Measurements from ENCODE around the gene TBC1D22A.

Gene TBC1D22A

DNA sequence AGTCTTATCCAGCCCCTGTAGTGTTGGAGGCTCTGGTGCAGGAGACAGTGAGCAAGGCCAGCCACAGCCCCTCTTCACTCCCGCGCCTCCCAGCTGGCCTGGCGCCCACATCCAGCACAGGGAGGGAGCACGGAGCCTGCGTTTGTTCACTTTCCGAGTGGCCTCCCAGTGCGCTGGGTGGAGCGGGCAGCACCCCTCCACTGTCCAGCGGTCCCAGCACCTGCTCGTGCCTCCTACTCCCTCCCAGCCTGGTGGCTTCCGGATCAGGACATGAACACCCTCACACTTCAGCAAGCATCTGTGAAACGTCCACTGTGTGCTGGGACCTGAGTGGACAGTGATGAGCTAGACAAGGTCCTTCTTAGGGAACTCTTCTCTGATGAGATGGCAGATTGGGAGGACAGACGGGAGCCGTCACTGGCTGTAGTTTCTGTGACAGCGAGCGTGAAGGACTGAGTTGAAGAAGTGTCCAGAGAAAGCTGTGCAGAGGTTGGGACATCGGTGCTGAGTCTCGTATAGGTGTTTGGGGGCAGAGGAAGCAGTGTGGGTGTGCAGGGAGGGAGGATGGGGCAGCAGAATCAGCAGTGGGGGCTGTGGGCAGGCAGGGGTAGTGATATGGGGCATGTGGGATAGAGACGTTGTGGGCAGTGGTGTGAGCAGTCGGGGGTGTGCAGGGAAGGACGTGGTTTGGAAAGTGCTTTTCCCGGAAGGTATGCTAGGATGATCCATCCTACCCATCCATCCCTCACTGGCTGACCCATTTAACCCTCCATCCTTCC is 256.8 kb downstream of the TBC1D22A start:
- Histone ChIP-seq H3K4me3 (ENCODE audit: low read length) (no peak overlapping the region), H3K56ac (ENCODE audit: low read length) (no peak overlapping the region), H2BK5ac (ENCODE audit: low read length) (no peak overlapping the region), H3K4me1 (ENCODE audit: control insufficient read depth, low read depth, low read length) (no peaks in the 10 kb centered on the region), H2BK15ac (replicated peaks; ENCODE audit: low read depth) (no peak overlapping the region), H4K5ac (ENCODE audit: low read length) (no peak overlapping the region), H3K4ac (ENCODE audit: low read depth, low read length) (no peak overlapping the region), H3K4me2 (ENCODE audit: low read length) (no peak overlapping the region), H3K9ac (ENCODE audit: low read length) (no peak overlapping the region), H3K79me2 (ENCODE audit: control insufficient read depth, insufficient read depth, low read length) (no peaks in the 10 kb centered on the region), H3K18ac (ENCODE audit: low read length) (no peak overlapping the region), H3K36me3 (ENCODE audit: control insufficient read depth, insufficient read depth, low read length) (no peaks in the 10 kb centered on the region), H3K27me3 (ENCODE audit: insufficient read depth, low read length, poor library complexity) (no peaks in the 10 kb centered on the region), H2BK120ac (ENCODE audit: low read depth, low read length) (no peak overlapping the region), H2AK5ac (ENCODE audit: low read length) (no peak overlapping the region), H3K79me1 (ENCODE audit: low read length) (no peaks in the 10 kb centered on the region), H3K23ac (ENCODE audit: low read length) (no peak overlapping the region), H4K8ac (ENCODE audit: low read depth, low read length) (no peak overlapping the region), H3K27ac (ENCODE audit: low read depth, low read length) (no peak overlapping the region)
- no peak for DNase-seq
- no CpG with 5 or more reads among the region's 22 CpGs for WGBS (ENCODE audit: extremely low coverage, insufficient coverage, low lambda C conversion rate)

GRCh38 chr22:47020166-47020565 is 257.7 kb downstream of the TBC1D22A start:
- Histone ChIP-seq H3K23ac (ENCODE audit: low read length) (no peak overlapping the region), H3K4me2 (ENCODE audit: low read length) (no peak overlapping the region), H2BK5ac (ENCODE audit: low read length) (no peak overlapping the region)

DNA sequence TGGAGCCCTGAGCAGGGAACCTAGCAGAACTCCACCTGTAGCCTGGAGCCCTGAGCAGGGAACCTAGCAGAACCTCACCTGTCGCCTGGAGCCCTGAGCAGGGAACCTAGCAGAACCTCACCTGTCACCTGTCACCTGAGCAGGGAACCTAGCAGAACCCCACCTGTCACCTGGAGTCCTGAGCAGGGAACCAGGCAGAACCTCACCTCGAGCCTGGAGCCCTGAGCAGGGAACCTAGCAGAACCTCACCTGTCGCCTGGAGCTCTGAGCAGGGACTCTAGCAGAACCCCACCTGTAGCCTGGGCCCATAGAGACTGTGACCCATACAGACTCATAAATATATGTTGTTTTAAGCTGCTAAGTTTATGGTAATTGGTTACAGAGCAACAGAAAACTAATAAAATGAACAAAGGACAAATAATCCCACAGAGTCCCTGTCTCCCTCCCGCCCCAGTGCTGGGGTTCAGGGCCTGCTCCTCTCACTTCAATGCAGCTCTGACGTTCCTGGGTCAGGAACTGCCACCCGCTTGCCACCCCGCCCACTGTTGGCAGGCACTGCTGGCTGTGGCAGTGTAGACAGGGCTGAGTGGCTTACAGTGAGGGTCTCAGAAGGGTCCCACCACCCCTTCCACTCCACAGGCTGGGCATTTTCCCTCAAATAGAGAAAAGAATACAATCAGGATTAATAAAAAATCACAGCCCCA is 259.1 kb downstream of the TBC1D22A start:
- Histone ChIP-seq H4K5ac (ENCODE audit: low read length) (no peak overlapping the region), H3K4ac (ENCODE audit: low read depth, low read length) (no peak overlapping the region), H3K18ac (ENCODE audit: low read length) (no peak overlapping the region), H3K79me2 (ENCODE audit: control insufficient read depth, insufficient read depth, low read length) (no peaks in the 10 kb centered on the region), H3K27me3 (ENCODE audit: insufficient read depth, low read length, poor library complexity) (no peaks in the 10 kb centered on the region), H4K8ac (ENCODE audit: low read depth, low read length) (no peak overlapping the region), H2BK15ac (replicated peaks; ENCODE audit: low read depth) (no peak overlapping the region), H3K79me1 (ENCODE audit: low read length) (no peaks in the 10 kb centered on the region), H3K9ac (ENCODE audit: low read length) (no peak overlapping the region), H2BK5ac (ENCODE audit: low read length) (no peak overlapping the region), H3K56ac (ENCODE audit: low read length) (no peak overlapping the region), H3K27ac (ENCODE audit: low read depth, low read length) (no peak overlapping the region), H3K4me2 (ENCODE audit: low read length) (no peak overlapping the region), H2BK120ac (ENCODE audit: low read depth, low read length) (no peak overlapping the region), H3K4me1 (ENCODE audit: control insufficient read depth, low read depth, low read length) (no peaks in the 10 kb centered on the region), H2AK5ac (ENCODE audit: low read length) (no peak overlapping the region), H3K36me3 (ENCODE audit: control insufficient read depth, insufficient read depth, low read length) (no peaks in the 10 kb centered on the region), H3K4me3 (ENCODE audit: low read length) (no peak overlapping the region), H3K23ac (ENCODE audit: low read length) (no peak overlapping the region)
- DNase-seq: no peak
- no CpG with 5 or more reads among the region's 7 CpGs for WGBS (ENCODE audit: extremely low coverage, insufficient coverage, low lambda C conversion rate)

More at GRCh38 chr22:47020166-47020565, 257.7 kb downstream of the TBC1D22A start:
- Histone ChIP-seq H3K36me3 (ENCODE audit: control insufficient read depth, insufficient read depth, low read length) (no peaks in the 10 kb centered on the region), H3K79me1 (ENCODE audit: low read length) (no peaks in the 10 kb centered on the region), H3K9ac (ENCODE audit: low read length) (no peak overlapping the region), H2AK5ac (ENCODE audit: low read length) (no peak overlapping the region), H3K27ac (ENCODE audit: low read depth, low read length) (no peak overlapping the region), H3K4me1 (ENCODE audit: control insufficient read depth, low read depth, low read length) (no peaks in the 10 kb centered on the region), H3K56ac (ENCODE audit: low read length) (no peak overlapping the region), H3K27me3 (ENCODE audit: insufficient read depth, low read length, poor library complexity) (no peaks in the 10 kb centered on the region), H3K4me3 (ENCODE audit: low read length) (no peak overlapping the region), H3K79me2 (ENCODE audit: control insufficient read depth, insufficient read depth, low read length) (no peaks in the 10 kb centered on the region), H3K4ac (ENCODE audit: low read depth, low read length) (no peak overlapping the region), H4K5ac (ENCODE audit: low read length) (no peak overlapping the region), H2BK15ac (replicated peaks; ENCODE audit: low read depth) (no peak overlapping the region), H3K18ac (ENCODE audit: low read length) (no peak overlapping the region), H2BK120ac (ENCODE audit: low read depth, low read length) (no peak overlapping the region), H4K8ac (ENCODE audit: low read depth, low read length) (no peak overlapping the region)
- no CpG with 5 or more reads among the region's 7 CpGs for WGBS (ENCODE audit: extremely low coverage, insufficient coverage, low lambda C conversion rate)
- DNase-seq: no peak

DNA sequence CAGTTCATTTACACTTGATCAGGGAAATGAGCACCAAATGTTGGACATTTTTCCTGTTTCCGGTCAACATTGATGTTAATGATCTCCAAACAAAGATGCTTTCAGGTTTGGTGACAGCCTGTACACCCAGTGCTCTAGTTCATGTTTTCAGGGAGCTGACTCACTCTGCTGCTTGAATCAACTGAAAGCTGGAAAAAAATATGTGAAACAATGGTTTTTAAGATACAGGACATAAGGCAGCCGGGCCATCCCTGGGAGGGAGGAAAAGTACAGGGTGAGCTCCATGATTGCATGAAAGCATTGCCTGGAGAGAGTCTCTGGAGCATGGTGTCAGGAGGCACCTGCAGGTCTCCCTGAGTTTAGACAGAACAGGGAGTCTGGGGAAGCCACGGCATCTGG is 259.6 kb downstream of the TBC1D22A start:
- no peak overlapping the region for H2AK5ac ChIP-seq (ENCODE audit: low read length)
- no peak overlapping the region for H2BK120ac ChIP-seq (ENCODE audit: low read depth, low read length)
- H3K79me1 ChIP-seq (ENCODE audit: low read length): no peaks in the 10 kb centered on the region
- no peak overlapping the region for H3K4me2 ChIP-seq (ENCODE audit: low read length)
- DNase-seq: no peak
- H3K79me2 ChIP-seq (ENCODE audit: control insufficient read depth, insufficient read depth, low read length): no peaks in the 10 kb centered on the region
- H3K9ac ChIP-seq (ENCODE audit: low read length): no peak overlapping the region
- H3K4me1 ChIP-seq (ENCODE audit: control insufficient read depth, low read depth, low read length): no peaks in the 10 kb centered on the region
- H3K27ac ChIP-seq (ENCODE audit: low read depth, low read length): no peak overlapping the region
- H4K8ac ChIP-seq (ENCODE audit: low read depth, low read length): no peak overlapping the region
- no peak overlapping the region for H3K4me3 ChIP-seq (ENCODE audit: low read length)
- no peak overlapping the region for H3K56ac ChIP-seq (ENCODE audit: low read length)
- H3K27me3 ChIP-seq (ENCODE audit: insufficient read depth, low read length, poor library complexity): no peaks in the 10 kb centered on the region
- no peak overlapping the region for H2BK5ac ChIP-seq (ENCODE audit: low read length)
- no peak overlapping the region for H2BK15ac ChIP-seq (replicated peaks; ENCODE audit: low read depth)
- no peaks in the 10 kb centered on the region for H3K36me3 ChIP-seq (ENCODE audit: control insufficient read depth, insufficient read depth, low read length)
- H4K5ac ChIP-seq (ENCODE audit: low read length): no peak overlapping the region
- H3K23ac ChIP-seq (ENCODE audit: low read length): no peak overlapping the region
- H3K4ac ChIP-seq (ENCODE audit: low read depth, low read length): no peak overlapping the region
- no CpG with 5 or more reads among the region's 3 CpGs for WGBS (ENCODE audit: extremely low coverage, insufficient coverage, low lambda C conversion rate)
- no peak overlapping the region for H3K18ac ChIP-seq (ENCODE audit: low read length)

GRCh38 chr22:47022475-47022874 is 260.0 kb downstream of the TBC1D22A start:
- Histone ChIP-seq H4K8ac (ENCODE audit: low read depth, low read length) (no peak overlapping the region), H3K79me2 (ENCODE audit: control insufficient read depth, insufficient read depth, low read length) (no peaks in the 10 kb centered on the region), H3K79me1 (ENCODE audit: low read length) (no peaks in the 10 kb centered on the region), H3K27ac (ENCODE audit: low read depth, low read length) (no peak overlapping the region), H3K4me2 (ENCODE audit: low read length) (no peak overlapping the region), H3K4me1 (ENCODE audit: control insufficient read depth, low read depth, low read length) (no peaks in the 10 kb centered on the region), H2BK15ac (replicated peaks; ENCODE audit: low read depth) (no peak overlapping the region), H2BK5ac (ENCODE audit: low read length) (no peak overlapping the region), H3K56ac (ENCODE audit: low read length) (no peak overlapping the region), H3K18ac (ENCODE audit: low read length) (no peak overlapping the region), H3K27me3 (ENCODE audit: insufficient read depth, low read length, poor library complexity) (no peaks in the 10 kb centered on the region), H2BK120ac (ENCODE audit: low read depth, low read length) (no peak overlapping the region), H3K23ac (ENCODE audit: low read length) (no peak overlapping the region), H3K4me3 (ENCODE audit: low read length) (no peak overlapping the region), H2AK5ac (ENCODE audit: low read length) (no peak overlapping the region), H4K5ac (ENCODE audit: low read length) (no peak overlapping the region), H3K4ac (ENCODE audit: low read depth, low read length) (no peak overlapping the region), H3K9ac (ENCODE audit: low read length) (no peak overlapping the region), H3K36me3 (ENCODE audit: control insufficient read depth, insufficient read depth, low read length) (no peaks in the 10 kb centered on the region)
- no CpG with 5 or more reads among the region's 7 CpGs for WGBS (ENCODE audit: extremely low coverage, insufficient coverage, low lambda C conversion rate)
- no peak for DNase-seq

Measured in mesendoderm (in vitro differentiated cells).